ENCODE data around the gene CACNG4. TPM values are rescaled to one million over a fixed set of nuclear protein-coding genes. Genes with fewer than 3 reads are reported as not detected.

Gene CACNG4
- polyA plus RNA-seq, 2 of the 4 experiments (the other 2 are of a cell fraction), result 6.2 to 10.2 TPM

DNA sequence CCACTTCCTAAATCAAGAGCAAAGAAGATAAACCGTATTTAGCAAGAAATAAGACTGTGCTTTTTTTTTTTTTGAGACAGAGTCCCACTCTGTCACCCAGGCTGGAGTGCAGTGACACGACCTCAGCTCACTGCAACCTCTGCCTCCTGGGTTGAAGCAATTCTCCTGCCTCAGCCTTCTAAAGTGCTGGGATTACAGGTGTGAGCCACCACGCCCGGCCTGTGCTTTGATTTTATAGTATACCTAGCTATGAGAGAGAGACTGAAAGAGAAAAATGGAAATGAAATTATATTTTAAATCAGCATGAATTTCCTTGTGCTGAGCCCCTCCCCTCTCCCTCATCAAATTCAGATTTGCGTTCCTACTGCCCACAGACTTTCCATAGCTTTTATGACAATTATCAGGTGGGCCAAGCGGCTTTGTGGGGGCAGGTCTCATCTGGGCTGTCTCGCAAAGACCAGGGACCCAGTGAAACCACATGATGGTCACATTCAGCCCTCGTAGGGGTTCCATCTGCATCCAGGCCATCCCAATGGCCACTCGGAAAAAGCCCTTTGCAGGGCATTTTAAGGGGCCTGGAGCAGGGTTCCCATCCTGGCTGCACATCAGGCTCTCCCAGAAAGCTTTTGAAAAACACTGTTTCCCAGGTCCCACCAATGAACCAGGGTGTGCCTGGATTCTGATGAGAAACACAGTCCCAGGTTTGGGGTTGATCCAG, 88.4 kb downstream of the CACNG4 start (continued):
- TF ChIP-seq BCL3 (IDR thresholded peaks at IDR 0.05) (no peak), ZNF302 (CRISPR knock-in tag; IDR thresholded peaks at IDR 0.05) (no peak), RNF2 (IDR thresholded peaks at IDR 0.05; ENCODE audit: borderline replicate concordance, low read depth) (no peak), EHMT2 (IDR thresholded peaks at IDR 0.05; ENCODE audit: low read depth) (no peak), FOXS1 (CRISPR knock-in tag; IDR thresholded peaks at IDR 0.05) (no peak)
- TF ChIP-seq, protein P1, sequence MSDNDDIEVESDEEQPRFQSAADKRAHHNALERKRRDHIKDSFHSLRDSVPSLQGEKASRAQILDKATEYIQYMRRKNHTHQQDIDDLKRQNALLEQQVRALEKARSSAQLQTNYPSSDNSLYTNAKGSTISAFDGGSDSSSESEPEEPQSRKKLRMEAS (IDR thresholded peaks at IDR 0.05), result no peak

- no peak overlapping the region for H3K4me3 ChIP-seq
- ChIA-PET POLR2A (no interaction called here), CTCF (interaction anchor here (0.6 kb wide), 1 partner anchor 9 kb away, joined by 3 read pairs; no protein-coding TSS in a partner anchor)
- DNase-seq (ENCODE audit: low read depth in 1 of 2, low spot score in 1 of 2), result no peak
- H3K27ac ChIP-seq, result no peak overlapping the region
- ATAC-seq, result no peak
- peaks cover 18% of the 10 kb centered on the region for H3K9me3 ChIP-seq
- no peak overlapping the region for H3K4me2 ChIP-seq
- TF ChIP-seq HOXB13 (CRISPR knock-in tag; IDR thresholded peaks at IDR 0.05; ENCODE audit: low read depth), result no peak
- no peak for TF ChIP-seq MYC (IDR thresholded peaks at IDR 0.05; ENCODE audit: borderline replicate concordance, low read length)
- TF ChIP-seq BHLHE40 (IDR thresholded peaks at IDR 0.05; ENCODE audit: low read depth, low read length), result no peak
- TF ChIP-seq CBX2 (IDR thresholded peaks at IDR 0.05; ENCODE audit: borderline replicate concordance, low read depth), result no peak
- TF ChIP-seq FOSL2 (IDR thresholded peaks at IDR 0.05), result no peak
- no peak for TF ChIP-seq FOSL2 (CRISPR knock-in tag; IDR thresholded peaks at IDR 0.05)
- TF ChIP-seq NR3C1 (IDR thresholded peaks at IDR 0.05), result no peak
- no peak for TF ChIP-seq SREBF2 (IDR thresholded peaks at IDR 0.05)
- FAIRE-seq, result no peak
- 70% methylated on average over 9 of the region's 9 CpGs for WGBS (ENCODE audit: missing lambda C conversion rate)
- no peaks in the 10 kb centered on the region for H3K4me1 ChIP-seq
Measured at GRCh38 chr17:67053438-67054000, 89.0 kb downstream of the CACNG4 start.

DNA sequence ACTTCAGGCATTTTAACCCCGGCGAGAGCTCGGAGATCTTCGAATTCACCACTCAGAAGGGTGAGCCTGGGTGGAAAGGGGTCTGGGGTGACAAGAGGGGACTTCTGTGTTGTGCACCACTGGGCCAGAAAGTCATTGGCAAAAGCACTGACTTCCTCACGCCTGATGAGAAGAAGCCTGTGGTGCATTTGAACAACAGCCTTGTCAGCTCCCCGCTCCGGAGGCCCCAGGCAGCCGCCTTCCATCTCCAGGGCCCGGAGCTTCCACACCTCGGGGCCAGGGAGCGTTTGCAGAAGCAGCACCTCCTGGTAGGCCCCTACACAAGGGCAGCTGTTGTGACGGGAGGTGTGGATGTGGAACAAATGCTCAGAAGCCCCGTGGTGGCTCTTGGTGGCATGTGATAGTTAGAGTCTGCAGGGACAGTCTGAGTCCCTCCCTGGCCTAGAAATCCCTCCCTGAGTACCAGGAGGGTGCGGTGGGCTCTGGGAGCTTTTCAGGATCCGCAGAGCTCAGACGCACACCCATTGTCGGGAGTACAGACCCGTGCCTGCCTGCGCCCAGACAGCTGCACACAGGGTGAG, 89.6 kb downstream of the CACNG4 start:
- FAIRE-seq (no peak), ATAC-seq (no peak), DNase-seq (ENCODE audit: low read depth in 1 of 2, low spot score in 1 of 2) (no peak)
- no peak overlapping the region for H3K4me3 ChIP-seq
- no peak overlapping the region for H3K4me2 ChIP-seq
- WGBS (ENCODE audit: missing lambda C conversion rate), result 76% methylated on average over 19 of the region's 19 CpGs
- no peaks in the 10 kb centered on the region for H3K4me1 ChIP-seq
- H3K27ac ChIP-seq, result no peak overlapping the region
- peaks cover 12% of the 10 kb centered on the region for H3K9me3 ChIP-seq
- TF ChIP-seq PHF8 (IDR thresholded peaks at IDR 0.05; ENCODE audit: borderline replicate concordance, low read depth), result no peak
- TF ChIP-seq, protein P2, sequence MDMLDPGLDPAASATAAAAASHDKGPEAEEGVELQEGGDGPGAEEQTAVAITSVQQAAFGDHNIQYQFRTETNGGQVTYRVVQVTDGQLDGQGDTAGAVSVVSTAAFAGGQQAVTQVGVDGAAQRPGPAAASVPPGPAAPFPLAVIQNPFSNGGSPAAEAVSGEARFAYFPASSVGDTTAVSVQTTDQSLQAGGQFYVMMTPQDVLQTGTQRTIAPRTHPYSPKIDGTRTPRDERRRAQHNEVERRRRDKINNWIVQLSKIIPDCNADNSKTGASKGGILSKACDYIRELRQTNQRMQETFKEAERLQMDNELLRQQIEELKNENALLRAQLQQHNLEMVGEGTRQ (IDR thresholded peaks at IDR 0.05), result no peak
- TF ChIP-seq RNF2 (IDR thresholded peaks at IDR 0.05; ENCODE audit: borderline replicate concordance, low read depth), result no peak
- TF ChIP-seq SREBF2 (IDR thresholded peaks at IDR 0.05), result no peak
- no peak for TF ChIP-seq HDAC2 (IDR thresholded peaks at IDR 0.05)
- TF ChIP-seq ATOH8 (CRISPR knock-in tag; IDR thresholded peaks at IDR 0.05; ENCODE audit: low read depth), result no peak
- no peak for TF ChIP-seq ELK1 (IDR thresholded peaks at IDR 0.05; ENCODE audit: low read depth, low read length)
- no peak for TF ChIP-seq GATA3 (IDR thresholded peaks at IDR 0.05; ENCODE audit: borderline replicate concordance)
- no peak for TF ChIP-seq FOSL2 (IDR thresholded peaks at IDR 0.05)
- TF ChIP-seq FOSL2 (CRISPR knock-in tag; IDR thresholded peaks at IDR 0.05), result no peak
- TF ChIP-seq MAFK (IDR thresholded peaks at IDR 0.05; ENCODE audit: partially characterized antibody), result no peak
- no peak for TF ChIP-seq HEYL (CRISPR knock-in tag; IDR thresholded peaks at IDR 0.05)
- TF ChIP-seq REST (IDR thresholded peaks at IDR 0.05), result no peak
- TF ChIP-seq HOXB5 (CRISPR knock-in tag; IDR thresholded peaks at IDR 0.05), result no peak
- TF ChIP-seq EHMT2 (IDR thresholded peaks at IDR 0.05; ENCODE audit: low read depth), result no peak
- no peak for TF ChIP-seq NPAS2 (CRISPR knock-in tag; IDR thresholded peaks at IDR 0.05; ENCODE audit: borderline replicate concordance)
- TF ChIP-seq ZSCAN20 (CRISPR knock-in tag; IDR thresholded peaks at IDR 0.05), result no peak
- CTCF ChIA-PET, result interaction anchor here (0.6 to 1.5 kb wide), 5 partner anchors 8 to 77 kb away, joined by 3 read pairs; no protein-coding TSS in a partner anchor
- POLR2A ChIA-PET, result no interaction called here

Measured in A549 (cell line).